ENCODE data around the gene RNFT2.

GRCh38 chr12:116896411-116896924 is 158.4 kb downstream of the RNFT2 start:
- TF ChIP-seq POLR2A (IDR thresholded peaks at IDR 0.05) = no peak
- TF ChIP-seq CTCF (IDR thresholded peaks at IDR 0.05) = no peak
- no peak for TF ChIP-seq EP300 (IDR thresholded peaks at IDR 0.05)
- no peak for TF ChIP-seq POLR2AphosphoS5 (IDR thresholded peaks at IDR 0.05)

Measured in gastroesophageal sphincter (tissue), 3 donors.